Dedifferentiated amniotic fluid mesenchymal stem cell (primary cell): ENCODE results near the gene DNAJA3.
A peak's percentile ranks its signal among the peaks of the same experiment; 100 is the strongest.
"Not testable (repeated sequence)": the region's sequence is repeated elsewhere in the genome, so short reads cannot be mapped to it uniquely, and the experiment has no call there.

Experiments
- DNase-seq: peaks from one replicate; pipeline ENCODE4 v3.0.0-alpha.2; 2016; ENCODE audit errors: extremely low spot score

The DNAJA3 gene

DNA sequence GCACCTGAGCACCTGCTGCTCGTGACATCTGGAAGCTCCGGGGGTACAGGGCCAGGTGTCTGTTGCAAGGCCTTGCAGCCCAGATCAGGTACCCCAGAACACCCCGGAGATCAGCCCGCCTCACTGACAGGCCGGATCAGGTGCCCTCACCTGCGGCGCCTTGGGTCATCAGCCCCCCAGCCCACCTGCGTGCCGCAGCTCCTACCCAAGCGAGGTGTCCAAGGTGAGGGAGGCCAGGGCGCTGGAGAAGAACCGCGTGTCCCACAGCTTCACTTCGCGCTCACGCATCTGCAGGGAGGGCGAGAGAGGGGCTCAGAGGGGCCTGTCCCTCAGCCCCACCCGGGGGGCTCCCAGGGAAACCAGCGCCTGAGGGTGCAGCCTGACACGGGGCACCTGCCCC lies 37.9 kb upstream of the DNAJA3 start:
- DNase-seq: no peak

DNA sequence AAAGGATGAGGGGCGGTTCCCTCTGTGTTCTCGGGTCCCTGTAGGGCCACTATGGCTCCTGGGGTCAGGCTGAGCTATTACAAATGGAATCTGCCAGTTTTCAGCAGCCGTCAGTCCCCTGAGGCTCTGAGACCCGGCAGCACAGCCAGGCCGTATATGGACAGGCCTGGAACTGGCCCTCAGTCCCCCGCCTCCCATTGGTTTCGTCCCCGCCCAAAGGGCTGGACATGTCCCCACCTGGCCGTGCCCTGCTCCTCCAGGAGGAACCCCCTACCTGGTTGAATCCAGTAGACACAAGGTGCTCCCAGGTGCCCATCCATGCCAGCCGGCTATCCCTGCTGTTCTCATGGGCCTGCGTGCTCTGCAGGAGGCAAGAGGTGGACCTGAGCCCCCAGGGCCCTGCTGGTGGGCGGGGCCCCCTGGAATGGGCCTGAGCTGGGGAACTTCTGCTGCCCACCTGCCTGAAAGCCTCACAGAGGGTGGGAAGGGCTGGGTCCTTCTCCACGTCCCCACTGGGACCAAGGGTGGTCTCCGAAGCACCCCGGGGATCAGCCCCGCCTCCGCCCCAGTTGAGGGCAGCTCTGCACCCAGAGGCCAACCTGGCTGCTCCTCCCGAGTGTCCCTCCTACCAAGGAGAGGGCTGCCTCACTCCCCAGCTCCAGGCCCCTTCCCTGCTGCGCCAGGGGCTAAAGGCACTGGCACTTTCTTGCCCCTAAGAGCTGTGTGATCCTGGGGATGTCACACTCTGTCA lies 37.2 kb upstream of the DNAJA3 start:
- DNase-seq: no peak

DNA sequence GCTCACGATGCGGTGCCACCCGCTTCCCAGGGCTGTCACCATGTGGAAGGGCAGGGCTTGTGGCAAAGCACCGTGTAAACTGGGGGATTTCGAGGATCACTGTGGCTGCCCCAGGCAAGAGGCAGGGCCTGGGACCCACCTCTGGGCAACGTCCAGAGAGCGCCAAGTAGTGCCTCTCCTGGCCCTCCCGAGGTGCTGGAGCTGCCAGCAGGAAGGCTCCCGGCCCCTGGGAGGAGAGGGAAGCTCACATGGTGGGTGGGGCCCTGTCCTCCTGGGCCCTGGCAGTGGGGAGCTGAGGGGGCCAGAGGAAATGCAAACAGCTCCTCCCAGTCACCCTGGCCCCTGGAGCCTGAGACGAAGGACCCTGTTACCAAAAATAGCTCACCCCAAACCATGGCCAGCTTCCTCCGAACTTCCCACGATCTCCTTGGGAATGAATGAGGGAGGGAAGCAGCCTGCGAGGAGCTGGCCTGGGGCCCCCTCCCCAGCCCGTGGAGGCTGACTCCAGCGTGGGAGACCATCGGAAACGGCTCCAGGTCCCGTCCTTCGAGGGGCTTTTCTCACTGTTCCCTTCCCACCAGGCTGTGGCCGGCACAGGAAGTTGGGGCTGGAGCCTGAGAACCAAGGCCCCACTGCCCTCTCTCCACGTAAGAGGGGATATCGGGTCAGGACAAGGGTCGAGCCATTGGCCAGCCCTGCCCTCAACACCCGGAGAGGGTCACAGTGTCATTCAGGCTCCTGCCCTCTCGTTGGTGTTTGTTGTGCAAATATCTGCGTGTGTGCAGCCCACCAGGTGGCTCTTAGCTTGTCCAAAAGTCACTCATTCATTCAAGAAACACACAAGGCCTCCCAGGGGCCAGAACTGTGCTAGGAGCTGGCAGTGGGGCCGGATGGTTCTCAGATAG lies 36.4 kb upstream of the DNAJA3 start:
- DNase-seq: no peak

DNA sequence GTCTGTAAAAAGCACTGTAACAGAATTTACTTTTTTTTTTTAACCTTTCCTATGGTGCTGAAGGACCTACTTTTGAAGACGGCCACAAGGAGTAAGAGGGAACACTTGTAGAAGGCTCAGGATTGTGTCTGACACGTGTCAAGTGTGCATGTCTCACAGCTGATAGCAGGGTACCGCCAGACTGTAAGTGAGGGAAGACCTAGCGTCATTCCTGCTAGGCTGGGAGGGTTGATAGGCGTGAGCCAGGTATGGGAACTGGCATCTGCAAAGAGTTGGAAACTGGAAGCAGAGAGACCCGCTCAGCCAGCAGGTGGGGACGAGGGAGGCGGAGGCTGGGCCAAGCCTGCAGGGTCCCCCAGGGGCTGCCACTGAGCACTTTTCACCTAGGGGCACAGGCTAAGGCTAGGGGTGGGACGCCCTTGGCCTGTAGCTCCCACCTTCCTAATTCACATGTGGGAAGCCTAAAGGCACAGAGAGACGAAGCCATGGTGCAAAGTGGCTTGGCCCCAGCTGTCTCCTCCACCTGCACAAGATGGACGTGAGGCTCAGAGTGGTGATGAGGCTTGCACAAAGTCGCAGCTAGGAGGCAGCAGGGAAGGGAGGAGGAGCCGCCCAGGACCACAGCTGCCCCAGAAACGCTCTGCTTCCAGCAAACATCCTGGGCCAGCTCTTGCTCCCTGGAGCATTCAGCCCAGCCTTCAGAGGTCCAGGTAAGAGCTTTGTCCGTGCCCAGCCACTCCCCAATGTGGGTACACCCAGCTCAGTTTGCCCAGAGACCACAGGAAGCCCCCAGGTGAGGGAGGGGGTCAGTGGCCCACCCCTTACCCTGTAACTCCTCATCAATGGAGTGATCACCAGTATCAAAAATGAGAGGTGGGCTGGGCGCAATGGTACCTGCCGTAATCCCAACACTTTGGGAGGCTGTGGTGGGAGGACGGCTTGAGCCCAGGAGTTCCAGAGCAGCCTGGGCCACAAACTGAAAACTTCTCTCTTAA lies 35.1 kb upstream of the DNAJA3 start:
- no peak for DNase-seq

DNA sequence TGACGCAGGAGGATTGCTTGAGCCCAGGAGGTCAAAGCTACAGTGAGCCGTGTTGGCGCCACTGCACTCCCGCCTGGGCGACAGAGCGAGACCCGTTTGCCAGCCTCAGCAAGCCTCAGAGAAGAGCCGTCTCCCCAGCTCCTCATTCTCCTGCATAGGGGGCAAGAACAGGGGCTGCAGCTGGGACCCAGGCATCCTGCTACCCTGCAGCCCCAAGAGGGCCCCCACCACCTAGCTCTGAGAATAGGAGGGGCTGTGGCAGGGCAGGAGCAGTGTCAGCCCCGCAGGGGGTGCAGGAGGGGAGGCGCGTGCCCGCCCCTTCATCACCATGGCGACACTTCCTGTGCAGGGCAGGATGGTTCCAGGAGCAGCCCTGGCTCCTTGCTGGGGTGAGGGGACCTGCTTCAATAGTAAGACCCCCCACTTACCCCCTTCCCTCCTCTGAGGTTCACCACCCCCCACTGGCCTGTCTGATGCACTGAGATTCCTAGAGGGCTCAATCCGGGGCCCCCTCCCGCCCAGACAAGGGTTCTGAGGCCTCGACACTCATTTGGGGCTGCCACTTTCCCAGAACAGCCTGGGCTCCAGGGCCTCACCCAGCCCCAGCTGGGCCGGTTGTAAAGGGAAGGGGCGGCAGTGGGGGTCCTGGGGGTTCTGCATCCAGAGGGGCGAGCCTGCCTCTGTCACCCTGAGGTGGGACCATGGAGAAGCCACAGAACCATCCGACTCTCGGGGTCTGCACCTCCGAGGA lies 33.9 kb upstream of the DNAJA3 start:
- no peak for DNase-seq

DNA sequence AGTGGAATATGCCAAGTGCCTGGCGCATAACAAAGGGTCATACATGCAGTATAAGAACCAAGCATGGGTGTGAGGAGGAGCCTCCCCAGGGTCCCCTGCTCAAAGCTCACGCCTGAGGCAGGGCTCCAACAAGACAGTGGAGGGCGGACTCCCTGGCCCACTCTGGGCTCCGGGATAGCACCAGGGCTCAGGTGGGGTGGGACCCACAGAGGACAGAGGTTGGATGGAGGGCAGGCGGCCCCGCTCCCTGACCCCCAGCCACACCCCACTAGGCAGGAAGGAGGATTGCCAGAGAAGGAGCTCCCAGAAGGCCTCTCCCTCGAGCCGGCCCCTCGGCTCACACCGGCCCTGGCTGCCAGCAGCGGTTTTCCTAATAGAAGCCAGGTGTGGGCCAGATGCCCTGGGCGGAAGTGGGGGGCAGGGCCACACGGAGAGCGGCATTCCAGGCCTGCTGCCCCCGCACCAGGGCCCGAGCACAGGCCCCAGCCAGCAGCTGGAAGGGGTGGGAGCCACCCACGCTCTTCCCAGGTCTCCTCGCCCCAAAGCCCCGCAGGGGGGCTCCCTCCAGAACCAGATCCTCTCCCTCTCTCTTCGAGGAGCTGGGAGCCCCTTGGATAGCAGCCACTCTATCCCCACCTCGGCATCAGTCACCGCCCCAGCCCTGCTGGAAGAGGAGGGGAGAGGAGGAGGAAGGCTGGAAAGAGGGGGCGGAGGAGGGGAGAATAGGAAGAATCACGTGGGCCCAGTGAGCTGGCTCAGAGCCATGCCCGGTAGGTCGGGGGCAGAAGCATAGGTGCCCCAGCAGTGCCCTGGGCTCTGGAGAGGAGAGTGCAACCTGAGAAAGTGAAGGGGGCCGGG lies 33.1 kb upstream of the DNAJA3 start:
- no peak for DNase-seq

DNA sequence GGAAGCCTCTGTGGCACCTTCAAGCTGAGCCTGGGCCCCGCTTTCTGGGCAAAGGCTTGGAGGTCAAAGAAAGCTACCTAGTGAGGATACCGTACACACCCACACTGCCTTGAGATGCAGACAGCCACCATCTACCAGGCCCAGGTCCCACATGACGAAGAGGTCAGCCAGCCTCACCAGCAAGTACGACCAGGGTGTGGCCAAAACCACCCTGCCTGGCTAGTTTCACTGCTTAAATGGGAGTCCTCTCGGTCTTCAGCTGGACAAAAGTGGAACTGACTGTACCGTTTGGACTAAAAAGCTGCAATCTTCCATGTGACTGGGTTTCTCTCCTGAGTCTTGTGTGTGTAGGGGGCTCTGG lies 32.4 kb upstream of the DNAJA3 start:
- DNase-seq: no peak

DNA sequence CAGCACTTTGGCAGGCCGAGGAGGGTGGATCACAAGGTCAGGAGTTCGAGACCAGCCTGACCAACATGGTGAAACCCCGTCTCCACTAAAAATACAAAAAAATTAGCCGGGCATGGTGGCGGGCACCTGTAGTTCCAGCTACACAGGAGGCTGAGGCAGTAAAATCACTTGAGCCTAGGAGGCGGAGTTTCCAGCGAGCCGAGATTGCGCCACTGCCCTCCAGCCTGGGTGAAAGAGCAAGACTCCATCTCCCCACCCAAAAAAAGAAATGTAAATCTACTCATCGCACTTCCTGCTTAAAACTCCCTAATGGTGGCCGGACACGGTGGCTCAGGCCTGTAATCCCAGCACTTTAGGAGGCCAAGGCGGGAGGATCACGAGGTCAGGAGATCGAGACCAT lies 31.8 kb upstream of the DNAJA3 start:
- not testable (repeated sequence) for DNase-seq

DNA sequence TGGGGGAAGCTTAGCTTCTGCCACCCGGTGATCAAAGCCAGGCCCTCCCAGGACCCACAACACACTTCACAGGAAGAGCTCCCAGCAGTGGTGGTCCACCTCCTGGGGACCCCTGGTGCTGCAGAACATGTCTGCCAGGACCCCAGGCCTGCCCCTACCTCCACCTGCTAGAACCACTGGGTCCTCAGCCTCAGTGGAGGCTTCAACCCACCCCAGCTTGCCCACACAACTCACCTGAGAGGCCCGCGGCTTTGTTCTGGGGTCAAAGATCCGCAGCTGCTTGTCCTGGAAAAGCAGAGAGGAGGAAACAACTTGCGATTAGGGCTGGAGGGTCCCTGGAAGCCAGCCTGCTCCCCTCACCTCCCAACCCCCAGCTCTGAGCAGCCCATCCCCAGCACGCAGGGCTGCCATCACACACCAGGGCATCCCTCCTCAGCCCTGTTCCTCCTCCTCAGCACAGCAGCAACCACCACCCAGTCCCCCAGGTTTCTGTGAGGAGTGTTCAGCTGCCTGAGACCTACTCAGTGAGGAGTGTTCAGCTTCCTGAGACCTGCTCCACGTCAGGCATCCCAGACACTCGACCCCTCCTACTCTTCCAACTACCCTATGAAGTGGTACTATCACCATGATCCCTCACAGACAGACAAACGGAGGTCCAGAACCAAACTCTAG lies 30.5 kb upstream of the DNAJA3 start:
- DNase-seq: no peak

DNA sequence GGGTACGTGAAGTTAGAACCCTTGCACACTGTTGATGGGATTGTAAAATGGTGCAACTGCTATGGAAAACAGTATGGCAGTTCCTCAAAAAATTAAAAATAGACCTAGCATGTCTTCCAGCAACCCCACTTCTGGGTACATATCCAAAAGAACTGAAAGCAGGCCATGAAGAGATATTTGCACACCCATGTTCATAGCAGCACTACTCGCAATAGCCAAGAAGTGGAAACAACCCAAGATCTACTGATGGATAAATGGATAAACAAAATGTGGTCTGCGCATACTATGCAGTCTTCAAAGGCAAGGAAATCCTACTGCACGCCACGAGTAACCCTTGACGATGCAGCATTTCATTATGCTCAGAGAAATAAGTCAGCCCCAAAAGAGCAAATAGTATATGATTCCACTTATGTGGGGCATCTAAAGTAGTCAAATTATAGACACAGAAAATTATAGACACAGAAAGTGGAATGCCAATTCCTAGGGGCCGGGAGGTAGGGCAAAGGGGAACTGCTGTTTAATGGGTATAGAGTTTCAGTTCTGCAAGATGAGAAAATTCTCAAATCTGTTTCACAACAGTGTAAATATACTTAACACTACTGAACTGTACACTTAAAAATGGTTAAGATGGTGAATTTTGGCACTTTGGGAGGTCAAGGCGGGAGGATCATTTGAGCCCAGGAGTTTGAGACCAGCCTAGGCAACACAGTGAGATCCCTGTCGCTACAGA lies 26.5 kb upstream of the DNAJA3 start:
- DNase-seq: no peak

DNA sequence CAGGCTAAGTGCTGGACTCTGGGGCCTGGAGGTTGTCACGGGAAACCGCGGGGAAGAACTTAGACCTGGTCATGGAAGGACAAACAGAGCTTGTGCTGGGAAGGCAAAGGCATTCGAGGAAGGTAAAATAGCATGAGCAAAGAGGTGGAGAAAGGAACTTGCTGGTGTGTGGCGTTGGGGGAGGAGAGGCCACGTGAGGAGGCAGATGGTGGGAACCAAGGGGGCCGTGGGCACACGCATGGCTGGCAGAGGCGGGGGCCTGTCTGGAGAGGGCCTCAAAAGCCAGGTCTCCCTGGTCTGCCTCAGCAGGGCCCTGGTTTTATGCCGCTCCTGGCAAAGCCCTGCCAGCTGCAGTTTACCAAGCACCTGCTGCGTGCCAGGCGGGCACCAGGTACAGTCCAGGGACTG lies 24.6 kb upstream of the DNAJA3 start:
- no peak for DNase-seq

DNA sequence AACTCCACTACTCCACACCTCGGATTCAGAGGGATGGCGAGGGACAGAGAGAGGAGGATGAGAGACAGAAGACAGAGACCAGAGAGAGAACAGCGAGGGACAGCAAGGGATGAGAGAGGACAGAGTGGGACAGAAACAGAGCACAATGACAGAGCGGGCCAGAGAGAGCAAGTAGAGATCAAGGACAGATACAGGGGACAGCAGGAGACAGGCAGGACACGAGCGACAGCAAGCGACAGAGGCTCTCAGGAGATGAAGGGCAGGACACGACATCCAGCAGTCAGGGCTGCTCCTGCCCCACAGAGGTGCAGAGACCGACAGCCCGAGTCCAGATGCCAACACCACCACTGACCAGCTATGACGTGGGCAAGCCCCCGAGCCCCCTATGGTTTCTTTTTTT lies 24.2 kb upstream of the DNAJA3 start:
- DNase-seq: no peak

DNA sequence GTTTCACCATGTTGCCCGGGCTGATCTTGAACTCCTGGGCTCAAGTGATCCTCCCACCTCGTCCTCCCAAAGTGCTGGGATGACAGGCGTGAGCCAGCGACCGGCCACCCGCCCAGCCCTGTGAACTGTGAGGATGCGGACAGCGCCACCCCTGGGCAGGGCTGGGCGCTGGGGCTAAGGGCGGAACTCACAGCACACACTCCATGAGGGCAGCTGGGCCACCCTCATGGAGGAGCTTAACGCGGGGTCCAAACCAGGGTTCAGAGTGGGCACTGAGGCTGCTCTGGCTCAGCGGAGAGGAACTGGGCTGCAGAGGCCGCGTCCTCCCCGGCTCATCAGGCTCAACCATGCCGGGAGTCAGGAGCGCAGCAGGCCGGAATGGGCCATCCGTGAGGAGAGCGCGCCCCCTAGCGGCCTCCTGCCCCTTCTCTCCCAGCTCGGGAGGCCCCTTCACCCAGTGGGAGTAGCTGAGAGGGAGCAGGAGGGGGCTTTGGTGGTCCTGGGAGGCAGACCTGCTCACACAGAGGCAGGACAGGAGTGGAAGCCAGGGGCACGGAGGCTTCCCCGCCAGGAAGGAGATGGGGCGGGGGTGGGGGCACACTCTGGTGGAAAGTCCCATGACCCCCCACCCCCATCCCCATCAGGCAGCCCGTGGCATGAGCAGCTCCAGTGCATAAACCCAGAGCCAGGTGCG lies 23.1 kb upstream of the DNAJA3 start:
- DNase-seq: peak; percentile 57

DNA sequence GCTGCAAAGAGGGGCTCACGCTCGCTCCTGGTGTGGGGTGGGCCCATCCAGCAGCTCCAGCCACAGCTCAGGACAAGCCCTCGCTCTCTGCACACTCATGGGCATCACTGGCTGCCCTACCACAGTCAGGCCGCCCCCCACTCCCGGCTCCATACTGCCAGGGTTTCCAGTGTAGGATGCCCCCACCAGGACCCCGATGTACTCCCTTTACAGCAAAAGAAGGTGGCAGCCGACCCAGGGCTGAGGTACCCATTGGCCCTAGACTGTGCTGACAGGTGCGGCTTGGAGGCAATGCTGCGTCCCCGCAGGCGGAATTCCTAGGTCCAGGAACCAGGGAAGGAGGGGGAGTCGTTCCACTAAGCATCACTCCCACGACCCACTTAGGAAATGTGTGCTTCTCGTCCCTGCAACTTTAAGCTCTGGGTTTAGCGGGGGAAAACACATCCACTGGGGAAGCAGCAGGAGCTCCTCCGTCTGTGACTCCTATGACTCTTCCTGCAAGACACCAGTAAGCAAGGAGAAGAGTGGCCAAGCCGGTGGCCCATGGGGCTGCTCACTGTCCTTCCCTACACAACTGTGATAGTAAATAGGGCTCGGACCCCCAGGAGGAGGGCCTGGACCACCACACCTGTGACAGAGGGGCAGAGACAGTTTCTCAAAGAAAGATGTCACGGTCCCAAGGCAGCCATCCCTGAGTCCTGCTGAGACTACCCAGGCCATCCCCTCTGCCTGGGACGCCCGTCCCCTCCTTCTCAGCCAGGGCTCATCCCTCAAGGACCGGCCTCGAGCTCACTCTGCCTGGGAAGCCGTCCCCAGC lies 22.3 kb upstream of the DNAJA3 start:
- DNase-seq: no peak

DNA sequence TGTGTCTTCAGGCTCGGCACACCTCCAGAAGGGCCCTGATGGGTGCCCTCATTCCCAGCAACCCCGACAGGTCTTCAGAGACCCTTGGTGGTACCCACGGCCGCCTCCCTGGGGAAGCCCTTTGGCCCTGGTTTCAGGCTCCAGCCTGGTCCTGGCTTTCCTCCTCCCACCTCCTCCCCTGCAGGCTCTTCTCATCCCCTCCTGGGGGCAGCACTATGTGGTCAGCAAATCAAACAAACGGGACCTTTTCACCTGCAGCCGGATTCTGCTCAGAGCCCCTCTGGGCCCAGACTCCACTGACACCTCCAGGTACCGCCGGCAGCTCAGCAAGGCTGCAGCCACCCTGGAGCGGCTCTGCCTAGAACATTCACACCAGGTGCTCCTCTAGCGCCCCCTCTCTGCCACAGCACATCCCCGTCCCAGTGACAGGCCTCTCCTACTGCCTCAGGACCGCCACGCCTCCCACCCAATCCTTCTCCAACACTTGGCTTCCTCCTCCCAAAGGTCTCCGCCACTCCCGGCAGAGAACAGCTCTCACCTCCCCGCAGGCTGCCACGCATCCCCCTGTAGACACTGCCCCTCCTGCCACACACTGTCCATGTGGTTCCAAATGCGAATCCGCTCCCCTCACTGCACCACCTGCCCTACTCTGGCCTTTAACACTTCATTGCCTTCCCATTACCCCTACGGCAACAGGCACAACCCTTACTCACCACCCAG lies 21.3 kb upstream of the DNAJA3 start:
- no peak for DNase-seq

DNA sequence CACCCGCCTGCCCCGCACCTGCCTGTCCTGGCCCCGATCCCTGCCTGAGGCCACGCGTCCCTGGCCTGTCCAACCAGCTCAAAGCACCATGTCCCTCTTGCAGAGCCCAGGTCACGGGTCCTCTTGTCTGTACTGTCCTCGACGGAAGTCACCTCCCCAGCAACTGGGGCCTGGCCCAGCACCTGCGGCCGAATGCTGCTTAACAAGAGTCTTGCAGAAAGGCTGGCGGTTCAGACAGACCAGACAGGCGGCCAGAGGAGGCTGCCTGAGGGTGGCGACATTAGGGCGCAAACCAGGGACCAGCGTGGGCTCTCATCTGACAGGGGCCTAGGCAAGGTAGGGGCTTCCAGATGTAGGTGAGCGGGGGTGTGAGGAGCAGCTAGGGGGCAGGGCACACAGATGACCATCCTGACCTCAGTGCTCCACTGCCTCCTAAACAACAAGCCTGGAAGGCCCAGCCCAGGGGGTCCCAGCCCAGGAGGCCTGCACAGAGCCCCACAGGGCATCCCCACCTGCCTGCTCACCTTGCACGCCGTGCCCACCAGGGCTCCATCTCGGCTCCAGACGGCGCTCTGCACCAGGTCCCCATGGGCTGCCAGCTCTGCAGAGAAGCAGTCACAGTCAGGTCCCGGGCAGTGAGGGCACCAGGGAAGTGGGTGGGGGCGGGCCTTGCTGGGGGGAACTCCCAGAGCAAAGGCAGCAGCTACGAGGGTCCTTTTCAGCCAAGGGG lies 20.5 kb upstream of the DNAJA3 start:
- DNase-seq: no peak
